ENCODE results near the gene RPAIN.

RPAIN gene

GRCh38 chr17:5418858-5419355 lies 1.1 kb upstream of the RPAIN start:
- TF ChIP-seq CTCF (IDR thresholded peaks at IDR 0.05): no peak

GRCh38 chr17:5419356-5419958 lies 525 bp upstream of the RPAIN start, which contains the start of gene NUP88:
NUP88 (minus strand) TSS chr17:5419662; CDS start chr17:5419650, 12 bp downstream.
- no peak for TF ChIP-seq CTCF (IDR thresholded peaks at IDR 0.05)

GRCh38 chr17:5422505-5422904 lies 2.5 kb downstream of the RPAIN start:
- TF ChIP-seq CTCF (IDR thresholded peaks at IDR 0.05): no peak

- no peak for TF ChIP-seq CTCF (IDR thresholded peaks at IDR 0.05)
Measured at GRCh38 chr17:5424909-5425308, 4.9 kb downstream of the RPAIN start.

- no peak for TF ChIP-seq CTCF (IDR thresholded peaks at IDR 0.05)
Measured at GRCh38 chr17:5425826-5426225, 5.8 kb downstream of the RPAIN start.

- TF ChIP-seq CTCF (IDR thresholded peaks at IDR 0.05): no peak
Measured at GRCh38 chr17:5429191-5429887, 9.4 kb downstream of the RPAIN start.

- no peak for TF ChIP-seq CTCF (IDR thresholded peaks at IDR 0.05)
Measured at GRCh38 chr17:5430413-5430999, 10.5 kb downstream of the RPAIN start.

All from LNCAP (cell line).